ENCODE measurements around the gene COG5.

DNA sequence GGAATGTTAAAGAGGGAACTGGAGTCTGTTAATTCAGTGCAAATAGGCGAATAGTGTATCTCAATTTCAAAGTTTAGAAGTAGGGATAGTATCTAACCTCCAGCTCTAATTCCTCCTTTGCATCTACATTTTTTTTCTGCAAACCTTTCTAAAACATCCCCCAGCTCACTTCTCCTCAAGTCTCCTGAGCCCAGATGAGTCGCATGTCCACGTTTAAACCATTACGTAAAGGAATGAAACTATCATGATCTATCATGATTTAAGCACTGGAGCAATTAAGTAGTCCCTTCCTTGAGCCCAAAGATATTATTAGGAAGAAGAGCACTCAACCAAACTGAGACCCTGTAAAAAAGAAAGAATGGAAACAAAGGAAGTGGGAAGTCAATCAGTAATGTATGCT, 64.0 kb downstream of the COG5 start:
- TF ChIP-seq GATA3 (IDR thresholded peaks at IDR 0.05; ENCODE audit: low read depth, low read length) (no peak), GATA2 (IDR thresholded peaks at IDR 0.05; ENCODE audit: low read depth, low read length) (no peak)
